Measurements from ENCODE around the gene SRCAP.

Gene SRCAP

DNA sequence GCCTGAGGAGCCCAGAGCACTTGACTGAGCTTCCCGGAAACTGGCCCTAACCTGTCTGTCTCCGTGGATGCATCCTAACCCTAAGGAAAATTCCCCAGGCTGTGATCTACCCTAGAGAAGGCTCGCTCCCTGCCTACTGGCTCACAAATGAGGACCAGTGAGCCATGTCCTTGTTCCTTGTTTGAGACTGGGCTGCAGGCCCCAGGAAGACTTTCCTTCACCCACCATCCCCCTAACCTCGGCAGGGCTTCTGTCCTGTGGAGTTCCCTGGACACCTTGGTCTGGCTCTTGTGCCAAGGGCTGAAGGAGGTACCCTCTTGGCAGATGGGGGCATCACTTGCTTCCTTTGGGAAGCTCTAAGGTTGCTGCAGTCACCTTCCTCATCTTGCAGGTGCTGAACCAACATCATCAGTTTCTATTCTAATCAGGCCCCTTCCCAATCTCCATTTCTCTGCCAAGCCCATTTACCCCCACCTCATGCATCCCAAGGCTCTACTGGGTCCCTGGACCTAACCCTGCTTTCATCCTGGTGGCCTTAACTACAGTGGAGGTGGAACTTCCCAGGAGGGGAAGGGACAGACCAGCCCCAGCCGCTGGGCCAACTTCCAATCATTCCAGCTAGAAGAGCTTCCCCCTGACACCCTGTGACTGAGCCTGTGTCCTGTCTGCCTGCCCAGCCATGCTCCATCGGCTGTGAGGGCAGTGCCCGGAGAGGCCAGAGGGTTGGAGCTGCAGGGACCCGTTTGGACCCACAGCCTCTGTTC lies 75.6 kb downstream of the SRCAP start:
- no peak overlapping the region; the same call in 1 of the 2 replicates for H3K9ac ChIP-seq (ENCODE audit: low read length)

GRCh38 chr16:30775131-30775391 lies 76.1 kb downstream of the SRCAP start:
- Histone ChIP-seq H3K36me3 (replicated peaks; ENCODE audit: insufficient read depth, low read length) (no peaks in the 10 kb centered on the region; the same call in 1 of the 2 replicates), H3K9me2 (replicated peaks; ENCODE audit: insufficient read depth, low read length) (no peaks in the 10 kb centered on the region), H3K27ac (ENCODE audit: low read length) (no peak overlapping the region), H3K9me3 (replicated peaks; ENCODE audit: insufficient read depth, low read length) (no peaks in the 10 kb centered on the region), H3F3A (ENCODE audit: insufficient read depth, low read length) (no peaks in the 10 kb centered on the region), H3K9ac (ENCODE audit: low read length) (peak overlapping the region; percentile 71), H2AFZ (ENCODE audit: low read length) (peak overlapping the region; percentile 11; the same call in 1 of the 2 replicates), H3K4me2 (ENCODE audit: low read depth, low read length) (peak overlapping the region; percentile 93), H3K4me1 (ENCODE audit: low read length) (no peaks in the 10 kb centered on the region), H3K79me2 (ENCODE audit: low read length) (no peaks in the 10 kb centered on the region), H4K20me1 (ENCODE audit: insufficient read depth, low read length) (no peaks in the 10 kb centered on the region), H3K4me3 (ENCODE audit: low read length) (peak overlapping the region; percentile 69), H3K27me3 (replicated peaks; ENCODE audit: insufficient read depth, low read length) (no peaks in the 10 kb centered on the region)
- DNase-seq = no peak
- no peak for TF ChIP-seq EZH2 (optimal IDR thresholded peaks at IDR 0.05; ENCODE audit: low read depth, low read length)
- TF ChIP-seq, protein P1, sequence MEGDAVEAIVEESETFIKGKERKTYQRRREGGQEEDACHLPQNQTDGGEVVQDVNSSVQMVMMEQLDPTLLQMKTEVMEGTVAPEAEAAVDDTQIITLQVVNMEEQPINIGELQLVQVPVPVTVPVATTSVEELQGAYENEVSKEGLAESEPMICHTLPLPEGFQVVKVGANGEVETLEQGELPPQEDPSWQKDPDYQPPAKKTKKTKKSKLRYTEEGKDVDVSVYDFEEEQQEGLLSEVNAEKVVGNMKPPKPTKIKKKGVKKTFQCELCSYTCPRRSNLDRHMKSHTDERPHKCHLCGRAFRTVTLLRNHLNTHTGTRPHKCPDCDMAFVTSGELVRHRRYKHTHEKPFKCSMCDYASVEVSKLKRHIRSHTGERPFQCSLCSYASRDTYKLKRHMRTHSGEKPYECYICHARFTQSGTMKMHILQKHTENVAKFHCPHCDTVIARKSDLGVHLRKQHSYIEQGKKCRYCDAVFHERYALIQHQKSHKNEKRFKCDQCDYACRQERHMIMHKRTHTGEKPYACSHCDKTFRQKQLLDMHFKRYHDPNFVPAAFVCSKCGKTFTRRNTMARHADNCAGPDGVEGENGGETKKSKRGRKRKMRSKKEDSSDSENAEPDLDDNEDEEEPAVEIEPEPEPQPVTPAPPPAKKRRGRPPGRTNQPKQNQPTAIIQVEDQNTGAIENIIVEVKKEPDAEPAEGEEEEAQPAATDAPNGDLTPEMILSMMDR (IDR thresholded peaks at IDR 0.05; ENCODE audit: low read length) = no peak
- TF ChIP-seq EZH2phosphoT487 (IDR thresholded peaks at IDR 0.05; ENCODE audit: low read length) = no peak

More for the DNA sequence above, 75.6 kb downstream of the SRCAP start:
- TF ChIP-seq EZH2phosphoT487 (IDR thresholded peaks at IDR 0.05; ENCODE audit: low read length) = no peak
- Histone ChIP-seq H3K27me3 (replicated peaks; ENCODE audit: insufficient read depth, low read length) (no peaks in the 10 kb centered on the region), H3F3A (ENCODE audit: insufficient read depth, low read length) (no peaks in the 10 kb centered on the region), H3K4me1 (ENCODE audit: low read length) (no peaks in the 10 kb centered on the region), H2AFZ (ENCODE audit: low read length) (no peak overlapping the region), H3K4me2 (ENCODE audit: low read depth, low read length) (peak overlapping the region; percentile 93), H4K20me1 (ENCODE audit: insufficient read depth, low read length) (no peaks in the 10 kb centered on the region), H3K4me3 (ENCODE audit: low read length) (peak overlapping the region; percentile 69), H3K9me2 (replicated peaks; ENCODE audit: insufficient read depth, low read length) (no peaks in the 10 kb centered on the region), H3K27ac (ENCODE audit: low read length) (no peak overlapping the region), H3K9me3 (replicated peaks; ENCODE audit: insufficient read depth, low read length) (no peaks in the 10 kb centered on the region), H3K79me2 (ENCODE audit: low read length) (no peaks in the 10 kb centered on the region), H3K36me3 (replicated peaks; ENCODE audit: insufficient read depth, low read length) (no peaks in the 10 kb centered on the region; the same call in 1 of the 2 replicates)
- no peak for DNase-seq

- DNase-seq = peak; percentile 64
- Histone ChIP-seq H4K20me1 (ENCODE audit: insufficient read depth, low read length) (no peaks in the 10 kb centered on the region), H3F3A (ENCODE audit: insufficient read depth, low read length) (no peaks in the 10 kb centered on the region), H3K27me3 (replicated peaks; ENCODE audit: insufficient read depth, low read length) (no peaks in the 10 kb centered on the region), H3K9me3 (replicated peaks; ENCODE audit: insufficient read depth, low read length) (no peaks in the 10 kb centered on the region), H3K4me2 (ENCODE audit: low read depth, low read length) (peak overlapping the region; percentile 93), H2AFZ (ENCODE audit: low read length) (peak overlapping the region; percentile 11), H3K9ac (ENCODE audit: low read length) (peak overlapping the region; percentile 71), H3K4me3 (ENCODE audit: low read length) (peak overlapping the region; percentile 69), H3K36me3 (replicated peaks; ENCODE audit: insufficient read depth, low read length) (no peaks in the 10 kb centered on the region; the same call in 1 of the 2 replicates), H3K27ac (ENCODE audit: low read length) (peak overlapping the region; percentile 11; the same call in 1 of the 2 replicates), H3K9me2 (replicated peaks; ENCODE audit: insufficient read depth, low read length) (no peaks in the 10 kb centered on the region), H3K79me2 (ENCODE audit: low read length) (no peaks in the 10 kb centered on the region), H3K4me1 (ENCODE audit: low read length) (no peaks in the 10 kb centered on the region)
- TF ChIP-seq EZH2phosphoT487 (IDR thresholded peaks at IDR 0.05; ENCODE audit: low read length) (no peak), EZH2 (optimal IDR thresholded peaks at IDR 0.05; ENCODE audit: low read depth, low read length) (no peak)
- TF ChIP-seq, protein P1 (IDR thresholded peaks at IDR 0.05; ENCODE audit: low read length) = no peak
Measured at GRCh38 chr16:30775392-30776188, 76.6 kb downstream of the SRCAP start.

All from MM.1S (cell line).